SW 1271 (cell line): ENCODE data around the gene ACVR2A.

Experiments used
- DNase-seq, 2 experiments: peaks; one replicate each; lab custom pipeline; 2025; lab: John Stamatoyannopoulos, UW

Gene ACVR2A

DNA sequence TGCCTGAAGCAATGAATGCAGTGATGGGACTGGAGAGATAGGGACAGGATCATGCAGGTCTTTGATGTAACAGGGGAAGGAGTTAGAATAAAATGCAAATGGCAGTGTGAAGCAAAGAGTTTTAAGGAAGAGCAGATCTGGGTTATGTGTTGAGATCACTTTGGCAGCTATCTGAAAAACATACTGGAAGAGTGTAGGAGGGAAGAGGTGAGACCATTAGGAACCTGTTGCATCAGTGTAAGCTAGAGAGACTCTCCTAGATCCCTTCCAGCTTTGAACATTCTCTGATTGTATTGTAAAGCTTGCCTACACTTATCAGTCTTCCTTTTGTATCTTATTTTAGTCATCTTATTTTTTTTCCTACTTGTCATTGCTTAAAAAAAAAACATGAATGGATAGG is 10.5 kb downstream of the ACVR2A start:
- no peak for DNase-seq

DNA sequence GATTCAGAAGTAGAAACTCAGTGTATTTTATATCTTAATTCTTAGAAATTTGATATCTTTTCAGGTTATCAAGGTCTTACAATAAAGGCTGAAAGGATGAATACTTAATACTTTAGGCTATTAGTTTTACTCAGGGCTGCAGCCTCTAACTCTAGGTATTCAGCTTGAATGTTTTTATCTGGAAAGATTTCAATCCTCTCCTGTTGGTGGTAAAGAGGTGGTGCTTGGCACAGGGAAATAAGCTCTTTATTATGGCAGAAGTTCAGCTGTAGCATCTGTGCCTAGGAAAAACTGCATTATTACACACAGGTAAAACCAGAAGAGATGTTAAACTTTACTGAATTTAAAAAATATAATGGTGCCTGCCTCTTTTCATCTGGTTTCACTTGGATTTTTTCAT is 11.1 kb downstream of the ACVR2A start:
- no peak for DNase-seq

DNA sequence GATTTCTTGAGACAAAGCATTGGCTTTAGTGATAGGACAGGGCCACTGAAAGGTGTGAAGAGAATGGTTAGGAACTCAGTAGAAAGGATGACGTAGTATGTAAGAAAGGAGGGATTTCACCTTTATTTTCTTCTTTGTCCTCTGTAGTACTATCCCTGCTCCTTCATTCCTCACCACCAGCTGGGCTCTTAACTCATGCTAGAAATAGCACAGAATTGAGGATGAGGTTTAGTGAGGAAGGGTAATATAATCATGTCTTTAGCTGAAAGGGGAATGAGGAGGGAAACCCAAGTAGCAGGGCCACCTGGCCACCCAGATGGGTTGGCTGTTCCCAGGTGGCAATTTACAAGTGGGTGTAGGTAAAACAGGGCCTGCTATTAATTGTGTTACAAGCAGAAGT is 15.2 kb downstream of the ACVR2A start:
- DNase-seq: no peak

DNA sequence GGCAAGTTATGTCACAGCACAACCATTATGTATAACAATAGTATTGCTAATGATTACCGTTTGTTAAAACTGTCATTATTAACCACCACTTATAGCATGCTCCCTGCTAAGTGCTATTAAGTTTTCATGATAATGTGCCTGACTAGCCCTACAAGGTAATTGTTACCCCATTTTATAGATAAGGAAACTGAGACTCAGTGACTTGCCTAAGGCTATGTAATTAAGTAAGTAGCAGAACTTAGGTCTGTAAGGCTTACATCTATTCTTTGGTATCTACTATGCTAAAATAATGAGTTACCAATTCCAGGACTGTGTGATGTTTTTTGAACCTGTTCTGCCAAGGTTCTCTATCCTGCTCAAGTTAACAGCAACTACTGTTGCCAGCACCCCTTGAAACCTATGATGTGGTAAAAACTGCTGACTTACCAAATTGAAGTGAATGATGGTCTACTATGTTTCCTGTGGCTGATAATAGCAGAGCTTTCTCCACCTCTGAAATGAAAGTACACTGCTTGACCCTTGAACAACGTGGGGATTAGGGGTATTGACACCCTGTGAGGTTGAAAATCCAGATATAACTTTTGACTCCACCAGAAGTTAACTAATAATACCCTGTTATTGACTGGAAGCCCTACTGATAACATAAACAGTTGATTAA is 18.2 kb downstream of the ACVR2A start:
- DNase-seq: no peak

DNA sequence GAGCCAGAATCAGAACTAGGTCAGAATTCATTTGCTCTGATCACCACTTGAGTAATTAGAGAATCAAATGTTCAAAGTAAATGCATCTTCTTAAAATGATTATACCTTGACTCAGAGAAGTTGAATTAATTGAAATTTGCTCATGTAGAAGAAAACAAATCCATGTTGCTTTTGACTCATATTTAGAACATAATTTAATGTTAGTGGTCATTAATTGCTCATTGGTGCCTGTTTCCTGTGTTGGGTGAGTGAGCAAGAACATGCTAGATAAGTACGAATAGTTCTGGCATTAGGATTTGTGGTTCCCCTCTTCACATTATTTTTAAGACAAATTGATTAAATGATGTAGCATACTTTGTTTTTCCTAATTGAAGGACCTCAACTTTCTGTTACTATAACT is 19.0 kb downstream of the ACVR2A start:
- DNase-seq: no peak

DNA sequence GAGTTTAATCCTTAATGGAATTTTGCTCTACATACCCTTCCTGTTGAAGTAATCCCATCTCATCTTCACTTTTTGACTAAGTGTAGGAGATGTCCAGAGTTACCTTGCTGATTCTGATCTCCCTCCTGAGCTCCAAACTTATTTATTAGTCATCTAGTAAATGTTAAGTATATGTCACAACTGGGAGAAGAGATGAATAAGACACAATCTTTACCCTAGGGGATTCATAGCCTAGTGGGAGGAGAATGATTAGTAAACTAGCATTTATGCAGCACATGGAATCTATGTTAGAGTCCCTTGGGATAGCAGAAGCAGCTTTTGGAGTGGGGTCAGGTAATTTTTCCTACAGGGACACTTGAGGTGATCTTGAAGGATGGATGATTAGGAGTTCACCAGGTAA is 20.7 kb downstream of the ACVR2A start:
- DNase-seq: no peak

DNA sequence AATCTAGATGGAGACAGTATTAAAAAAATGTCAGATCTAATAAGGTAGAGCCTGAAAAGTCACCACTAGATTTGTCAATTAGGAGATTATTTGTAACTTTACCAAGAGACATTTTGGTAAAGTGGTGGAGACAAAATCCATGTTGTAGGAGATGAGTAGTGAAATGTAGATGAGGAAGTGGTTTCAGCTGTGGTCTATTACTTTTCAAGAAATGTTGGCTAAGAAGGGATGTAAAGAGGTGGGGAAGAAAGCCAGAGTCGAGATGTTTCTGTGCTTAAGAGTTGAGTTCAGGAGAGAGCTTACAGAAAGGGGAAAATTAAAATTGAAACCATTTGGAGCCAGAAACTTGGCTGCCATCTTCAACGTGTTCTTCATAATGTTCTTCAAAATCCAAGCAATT is 22.2 kb downstream of the ACVR2A start:
- no peak for DNase-seq

DNA sequence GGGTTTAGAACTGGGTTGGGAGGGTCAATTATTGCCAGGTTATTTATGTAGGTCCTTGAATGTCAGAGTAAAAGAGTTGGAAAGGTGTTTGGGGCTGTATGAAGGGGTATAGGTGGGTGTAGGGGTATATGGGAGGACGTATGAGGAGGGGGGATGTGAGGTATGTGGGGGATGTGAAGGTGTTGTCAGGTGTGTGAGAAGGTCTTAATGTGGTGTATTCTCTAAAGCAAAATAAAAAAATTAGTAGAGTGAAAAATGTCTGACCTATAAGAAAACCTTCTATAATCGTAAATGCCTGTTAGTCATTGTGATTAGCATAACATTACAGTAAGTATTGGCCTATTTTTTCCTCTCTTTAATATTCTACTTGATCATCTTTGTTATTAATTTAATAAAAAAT is 25.1 kb downstream of the ACVR2A start:
- no peak for DNase-seq

DNA sequence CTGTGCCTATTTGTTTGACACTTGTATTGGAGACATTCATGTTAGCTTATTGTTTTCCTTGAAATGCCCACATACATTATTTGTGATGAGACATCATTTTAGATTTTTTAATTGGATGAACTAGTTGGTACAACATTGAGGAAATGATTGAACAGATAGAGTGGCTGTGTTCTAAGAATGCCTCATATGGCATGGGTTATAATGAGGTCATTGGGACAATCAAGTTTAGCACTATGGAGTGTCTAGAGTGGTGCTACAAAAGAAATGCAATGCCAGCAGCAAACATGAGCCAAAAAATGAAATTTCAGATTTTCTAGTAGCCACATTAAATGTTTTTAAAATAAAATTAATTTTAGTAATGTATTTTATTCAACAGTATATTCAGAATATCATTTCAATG is 28.1 kb downstream of the ACVR2A start:
- no peak for DNase-seq

DNA sequence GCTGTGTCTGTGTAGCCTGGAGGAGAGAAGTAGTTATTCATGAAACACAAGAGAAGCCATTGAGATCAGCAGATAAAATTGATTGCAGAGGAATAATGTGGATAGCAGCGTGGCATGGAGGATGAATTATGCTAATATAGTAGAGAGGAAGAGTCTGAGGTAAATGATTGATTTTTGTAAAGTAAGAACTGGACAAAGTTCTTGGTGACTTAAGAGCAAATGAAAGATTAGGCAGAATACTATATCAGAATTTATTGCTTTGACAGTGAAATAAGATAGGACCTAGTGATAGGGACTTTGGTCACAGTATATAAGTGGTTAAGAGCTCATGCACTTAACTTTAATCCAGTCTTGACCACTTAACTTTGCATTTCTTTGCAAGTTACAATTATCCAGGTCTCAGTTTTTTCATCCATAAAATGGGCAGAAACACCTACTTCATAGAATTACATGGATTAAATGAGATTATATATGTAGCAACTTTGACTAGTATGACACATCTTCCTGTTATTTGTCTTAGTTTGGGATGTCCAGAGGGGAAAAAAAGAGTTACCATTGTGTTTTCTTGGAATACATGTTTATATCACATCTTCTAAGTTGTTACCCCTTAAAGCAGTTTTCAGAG is 29.1 kb downstream of the ACVR2A start:
- DNase-seq: no peak

DNA sequence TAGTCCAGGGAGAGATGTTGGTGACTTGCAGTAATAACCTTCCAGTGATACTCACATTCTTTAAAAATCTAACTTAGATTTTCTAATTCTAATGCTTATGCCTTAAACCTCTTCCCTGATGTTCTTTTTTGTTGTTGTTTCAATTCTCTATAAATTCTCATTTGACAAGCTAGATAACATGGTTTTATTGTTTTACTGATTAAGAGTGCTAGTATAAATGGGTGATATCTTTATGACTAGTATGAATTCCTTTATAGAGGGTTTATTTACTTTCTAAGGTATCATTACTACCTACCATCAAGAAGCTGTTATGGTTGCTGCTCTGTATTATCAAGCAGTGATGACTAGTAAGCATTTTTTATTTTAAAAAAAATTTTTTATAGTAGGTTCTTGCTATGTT is 35.0 kb downstream of the ACVR2A start:
- DNase-seq: no peak

DNA sequence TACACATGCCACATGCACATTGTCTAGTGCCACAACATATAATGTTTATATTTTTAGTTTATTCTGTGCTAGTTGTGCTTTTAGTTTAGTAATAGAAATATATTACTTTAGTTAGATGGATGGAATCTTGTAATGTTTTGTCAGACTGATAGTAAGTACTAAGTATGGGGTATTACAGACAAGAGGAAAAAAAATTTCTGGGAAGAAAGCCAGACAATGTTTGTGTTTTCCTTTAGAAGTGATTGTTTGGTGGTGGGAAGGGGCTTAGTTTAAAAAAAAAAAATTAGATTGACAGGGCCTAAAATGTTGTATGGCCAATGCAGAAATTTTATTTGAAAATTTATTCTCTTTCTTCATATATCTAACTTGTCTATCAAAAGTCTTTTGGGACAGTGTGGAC is 37.8 kb downstream of the ACVR2A start:
- no peak for DNase-seq

DNA sequence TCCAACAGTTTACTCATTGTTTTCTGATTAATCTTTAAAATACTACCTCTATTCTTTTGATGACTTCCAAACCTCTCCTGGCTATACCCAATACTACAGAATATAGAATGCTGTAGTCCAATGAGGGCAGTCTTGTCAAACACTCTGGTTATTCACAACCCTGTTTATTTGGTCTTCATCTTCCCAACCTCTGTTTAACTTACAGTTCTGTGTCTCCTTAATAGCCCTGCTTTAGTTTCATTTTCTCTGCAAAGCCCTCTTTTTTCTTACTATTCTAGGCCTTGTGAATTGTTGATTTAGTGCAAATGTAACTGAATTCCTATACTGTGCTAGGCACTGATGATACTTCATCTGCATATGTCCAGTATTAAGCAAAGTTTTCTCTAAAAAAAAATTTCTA is 40.0 kb downstream of the ACVR2A start:
- DNase-seq: no peak

DNA sequence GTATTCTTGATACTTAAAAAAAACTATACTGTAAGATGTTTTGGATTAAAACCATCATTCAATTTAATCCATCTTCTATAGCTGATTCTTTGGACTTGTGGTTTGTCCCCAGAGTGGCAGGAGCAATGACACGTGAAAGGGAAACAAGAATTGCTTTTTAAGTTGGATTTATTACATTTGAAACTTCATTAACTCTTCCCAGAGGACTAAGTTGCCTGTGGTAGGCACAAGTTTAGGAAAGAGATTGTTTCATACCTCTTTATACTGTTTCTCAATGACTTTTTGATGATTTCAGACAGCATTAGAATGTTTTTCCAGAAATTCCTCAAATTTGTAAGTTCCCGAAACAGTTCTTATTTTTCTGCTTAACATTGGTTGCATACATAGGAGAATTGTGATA is 41.3 kb downstream of the ACVR2A start:
- no peak for DNase-seq

DNA sequence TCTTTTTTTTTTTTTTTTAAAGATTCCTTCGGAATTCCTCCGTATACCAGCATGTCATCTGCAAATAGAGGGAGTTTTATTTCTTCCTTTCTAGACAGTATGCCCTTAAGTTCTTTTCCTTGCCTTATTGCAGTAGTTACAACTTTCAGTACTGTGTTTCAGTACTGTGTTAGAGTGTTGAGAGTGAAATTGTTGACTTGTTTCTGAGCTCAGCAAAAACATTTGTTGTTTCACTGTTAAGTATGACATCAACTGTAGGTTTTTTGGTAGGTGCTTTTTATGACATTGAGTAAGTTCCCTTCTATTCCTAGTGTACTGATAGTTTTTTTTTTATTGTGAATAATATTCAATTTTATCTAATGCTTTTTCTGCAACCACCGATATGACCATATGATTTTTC is 43.9 kb downstream of the ACVR2A start:
- DNase-seq: no peak

DNA sequence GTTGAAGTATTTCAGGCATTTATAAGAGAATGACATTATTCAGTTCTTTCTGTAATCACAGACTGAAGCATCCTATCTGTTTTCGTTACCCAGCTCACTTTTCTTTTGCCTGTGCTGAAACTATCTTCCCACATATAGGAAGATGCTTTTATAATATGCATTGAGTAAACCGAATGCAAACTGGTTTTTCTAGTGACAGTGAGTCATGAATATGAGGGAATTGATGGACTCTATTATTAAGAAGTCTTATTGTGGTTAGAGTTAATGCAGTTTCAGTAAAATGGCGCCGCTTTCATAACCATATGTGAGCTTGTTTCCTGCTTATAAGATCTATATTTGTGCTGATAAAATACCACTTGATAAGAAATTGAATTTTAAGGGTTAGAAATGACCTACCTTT is 59.2 kb downstream of the ACVR2A start:
- no peak for DNase-seq

DNA sequence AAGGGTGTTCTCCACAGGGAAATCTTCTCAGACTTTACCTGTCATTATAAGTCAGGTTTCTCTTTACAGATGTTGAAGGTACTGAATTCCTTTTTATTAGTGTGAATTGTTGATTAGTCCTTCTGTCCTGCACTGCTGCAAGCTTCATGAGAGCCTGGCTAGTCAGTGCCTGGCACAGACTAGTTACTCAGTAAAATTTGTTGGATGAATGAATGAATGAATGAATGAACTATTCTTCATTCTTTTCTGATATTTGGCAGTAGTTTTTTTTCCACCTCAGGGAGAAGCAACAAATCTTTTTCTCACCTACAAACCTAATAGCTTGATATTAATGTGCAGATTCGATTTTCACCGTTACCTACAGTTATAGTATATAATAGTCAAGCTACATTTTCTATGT is 64.3 kb downstream of the ACVR2A start:
- no peak for DNase-seq

DNA sequence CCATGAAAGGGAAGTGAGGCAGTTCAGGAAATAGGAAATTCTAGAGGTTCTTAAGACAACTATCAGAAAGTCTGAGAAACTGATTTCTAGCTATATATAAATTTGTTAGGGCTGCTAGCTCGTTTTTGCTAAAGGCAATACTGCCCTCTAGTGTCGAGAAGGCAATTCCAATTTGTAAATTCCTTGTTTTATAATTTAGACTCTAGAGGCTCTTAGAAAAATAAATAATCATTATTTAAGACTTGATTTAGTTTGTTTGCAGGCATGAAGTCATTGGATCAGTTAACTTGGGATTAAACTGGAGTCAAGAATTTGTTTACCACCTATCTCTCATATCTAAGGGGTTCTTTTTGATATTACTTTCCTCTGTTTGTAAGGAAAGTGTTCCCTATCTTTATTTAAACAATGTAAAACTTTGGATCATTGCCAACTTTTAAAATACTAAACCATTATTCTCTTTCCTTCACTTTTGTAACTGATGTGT is 66.2 kb downstream of the ACVR2A start:
- DNase-seq: peak in 1 of 2 experiments; percentile 72

DNA sequence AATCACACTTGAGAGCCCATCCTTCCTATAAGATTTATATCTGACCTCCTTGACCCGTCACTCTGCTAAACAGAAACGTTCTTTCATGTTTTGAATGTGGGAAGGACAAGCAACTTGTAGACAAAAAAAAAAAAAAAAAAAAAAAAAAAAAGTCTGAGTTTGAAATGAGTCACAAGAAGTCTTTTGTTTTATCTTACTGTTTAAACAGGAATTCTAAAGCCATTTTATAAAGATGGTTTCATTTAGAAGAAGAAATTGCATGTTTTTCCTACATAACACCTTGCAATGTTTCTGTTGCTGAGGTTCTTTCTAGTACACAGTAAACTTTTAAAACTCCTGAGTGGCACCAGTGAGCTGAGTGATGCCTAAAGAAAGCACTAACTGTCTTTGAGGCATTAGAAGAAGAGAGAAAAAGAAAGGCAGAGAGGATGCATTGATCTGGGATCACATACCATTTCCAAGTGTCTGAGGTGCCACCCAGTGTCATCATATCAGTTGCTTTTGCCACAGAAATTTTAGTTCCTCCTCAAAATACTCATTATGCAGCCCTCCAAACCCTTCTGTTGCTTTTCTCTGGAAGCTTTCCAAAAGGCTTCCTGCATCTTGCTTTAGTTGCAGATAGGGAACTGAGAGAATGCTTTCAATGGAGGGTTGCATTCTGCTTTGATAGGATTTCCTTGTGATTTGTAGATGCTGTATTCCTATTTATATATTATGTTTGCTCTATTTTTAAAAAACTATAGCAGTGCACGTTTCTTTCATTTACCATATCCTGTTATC is 69.1 kb downstream of the ACVR2A start:
- no peak for DNase-seq

DNA sequence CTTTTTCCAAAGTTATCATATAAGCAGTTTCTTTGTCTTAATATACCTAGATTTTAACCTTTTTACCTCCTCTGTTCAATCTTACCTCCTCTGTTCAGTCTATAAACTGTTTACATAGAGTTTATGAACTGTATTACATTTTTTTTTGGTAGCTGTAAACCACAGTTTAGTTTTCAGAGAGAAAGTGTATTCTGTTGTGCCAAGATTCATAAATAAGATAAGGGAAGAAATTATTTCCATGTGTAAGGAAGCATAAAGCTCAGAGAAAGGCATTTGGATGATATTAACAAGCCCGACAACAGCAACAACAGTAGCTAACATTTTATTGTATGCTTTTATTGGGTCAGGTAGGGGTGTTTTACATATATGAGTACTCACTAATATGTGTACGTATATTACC is 71.2 kb downstream of the ACVR2A start:
- no peak for DNase-seq

DNA sequence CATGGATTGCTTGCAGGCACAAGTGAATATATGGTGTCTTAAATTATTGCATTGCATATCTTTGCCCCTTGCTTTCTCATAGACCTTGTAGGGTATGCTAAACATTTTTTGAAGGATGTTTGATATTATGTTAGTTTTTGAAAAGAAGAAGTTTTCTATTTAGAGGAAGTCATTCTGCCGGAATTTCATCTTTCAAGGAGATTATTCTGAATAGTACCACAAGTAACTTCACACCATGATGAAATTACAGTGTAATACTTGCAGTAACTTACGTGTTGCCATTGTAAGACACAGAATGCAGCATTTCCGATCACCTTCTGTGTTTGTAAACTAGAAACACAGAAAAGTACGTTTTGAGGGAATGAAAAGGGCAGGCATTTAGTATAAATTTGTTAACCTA is 71.9 kb downstream of the ACVR2A start:
- no peak for DNase-seq

DNA sequence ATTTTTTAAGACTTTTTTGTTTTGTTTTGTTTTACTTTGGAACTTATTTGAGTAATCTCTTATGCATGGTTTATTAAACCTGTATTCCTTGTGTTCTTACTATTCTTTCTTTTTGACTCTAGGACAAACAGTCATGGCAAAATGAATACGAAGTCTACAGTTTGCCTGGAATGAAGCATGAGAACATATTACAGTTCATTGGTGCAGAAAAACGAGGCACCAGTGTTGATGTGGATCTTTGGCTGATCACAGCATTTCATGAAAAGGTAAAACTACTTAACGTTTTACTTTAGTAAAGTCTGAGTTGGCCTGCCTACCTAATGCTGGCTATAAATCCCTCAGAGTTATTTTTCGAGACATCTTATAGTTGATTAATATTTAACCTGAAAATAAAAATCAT is 72.3 kb downstream of the ACVR2A start:
- no peak for DNase-seq

DNA sequence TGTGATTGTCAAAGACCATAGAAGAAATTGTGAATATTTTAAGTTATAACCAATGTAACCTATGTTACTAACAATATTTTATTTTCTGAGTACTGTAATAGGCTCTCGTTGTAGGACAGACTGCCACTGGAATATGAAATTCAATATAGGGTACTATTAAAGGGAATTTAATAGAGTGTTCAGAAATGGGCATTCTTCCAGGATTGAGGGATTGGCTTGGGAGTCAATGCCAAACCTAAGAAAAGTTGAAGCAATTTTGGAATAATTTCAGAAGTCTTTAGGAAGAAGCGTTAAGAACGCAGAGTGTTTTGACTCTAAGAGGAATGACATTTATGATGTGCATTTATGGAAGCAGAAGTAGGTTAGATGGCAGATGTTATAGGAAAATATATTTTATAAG is 79.0 kb downstream of the ACVR2A start:
- no peak for DNase-seq
